ENCODE data around the gene C17orf58.

GRCh38 chr17:68016838-68017237, 20.6 kb upstream of the C17orf58 start:
- no peak for TF ChIP-seq POLR2A (IDR thresholded peaks at IDR 0.05; ENCODE audit: low read length)
- no peak for TF ChIP-seq GATA1 (IDR thresholded peaks at IDR 0.05; ENCODE audit: low read depth, low read length)

Measured in erythroblast (primary cell).